Mesothelial cell of epicardium (in vitro differentiated cells): Measurements from ENCODE around the gene ICOS. TPM values are rescaled to one million over a fixed set of nuclear protein-coding genes. Genes with fewer than 3 reads are reported as not detected.

Experiments used
- DNase-seq, 2 experiments: peaks; one replicate each; pipeline ENCODE4 v3.0.0; 2021; ENCODE audit warnings: low spot score in 2 of 2; ENCODE audit not compliant: unreplicated experiment in 2 of 2
- H3K27ac Mint-ChIP-seq: 2 replicates; pipeline ENCODE4 v1.8.0; 2021; ENCODE audit warnings: mixed read lengths
- H3K27me3 Mint-ChIP-seq: 2 replicates; pipeline ENCODE4 v1.8.0; 2021; ENCODE audit warnings: low read depth, mixed read lengths
- H3K36me3 Mint-ChIP-seq: 2 replicates; pipeline ENCODE4 v1.8.0; 2021; ENCODE audit warnings: mixed read lengths
- H3K4me1 Mint-ChIP-seq: 2 replicates; pipeline ENCODE4 v1.8.0; 2021; ENCODE audit warnings: mixed read lengths
- H3K4me3 Mint-ChIP-seq: 2 replicates; pipeline ENCODE4 v1.8.0; 2021; ENCODE audit warnings: mild to moderate bottlenecking, moderate library complexity, mixed read lengths
- H3K9me3 Mint-ChIP-seq: 2 replicates; pipeline ENCODE4 v1.8.0; 2021; ENCODE audit warnings: mixed read lengths
- CTCF ChIP-seq: fragments of 200-600 bp; sonication (generic); IDR thresholded peaks from one replicate; pipeline ENCODE4 v1.5.0; 2021; ENCODE audit warnings: antibody characterized with exemption; ENCODE audit not compliant: unreplicated experiment
- total RNA-seq: library from RNA; stranded (reverse); gene quantifications from 3 replicates; pipeline ENCODE4 v1.2.1, GENCODE V29; 2021

Gene ICOS
- total RNA-seq, 1 donor from 2014 or later: not detected

- H3K4me3 Mint-ChIP-seq: no peak overlapping the region
- peaks cover 22% of the 10 kb centered on the region for H3K4me1 Mint-ChIP-seq
- no peaks in the 10 kb centered on the region for H3K27me3 Mint-ChIP-seq
- no peak for DNase-seq
- H3K36me3 Mint-ChIP-seq: no peaks in the 10 kb centered on the region
- H3K9me3 Mint-ChIP-seq: peaks cover 3% of the 10 kb centered on the region
- H3K27ac Mint-ChIP-seq: peak overlapping the region; percentile 5
- no peak for TF ChIP-seq CTCF
These were observed 2.5 kb upstream of the ICOS start for GRCh38 chr2:203934041-203934492.

GRCh38 chr2:203934711-203935438, 1.7 kb upstream of the ICOS start:
- H3K4me3 Mint-ChIP-seq: no peak overlapping the region

GRCh38 chr2:203935568-203935967, 995 bp upstream of the ICOS start:
- no peak for TF ChIP-seq CTCF
- no peaks in the 10 kb centered on the region for H3K36me3 Mint-ChIP-seq
- H3K4me1 Mint-ChIP-seq: peaks cover 22% of the 10 kb centered on the region
- H3K9me3 Mint-ChIP-seq: peaks cover 3% of the 10 kb centered on the region
- H3K27me3 Mint-ChIP-seq: no peaks in the 10 kb centered on the region
- no peak overlapping the region for H3K4me3 Mint-ChIP-seq
- H3K27ac Mint-ChIP-seq: no peak overlapping the region
- DNase-seq: no peak

More at GRCh38 chr2:203934711-203935438, 1.7 kb upstream of the ICOS start:
- no peaks in the 10 kb centered on the region for H3K36me3 Mint-ChIP-seq
- H3K27ac Mint-ChIP-seq: no peak overlapping the region
- peaks cover 22% of the 10 kb centered on the region for H3K4me1 Mint-ChIP-seq
- no peak for TF ChIP-seq CTCF
- H3K27me3 Mint-ChIP-seq: no peaks in the 10 kb centered on the region
- H3K9me3 Mint-ChIP-seq: peaks cover 3% of the 10 kb centered on the region
- no peak for DNase-seq

- no peaks in the 10 kb centered on the region for H3K36me3 Mint-ChIP-seq
- H3K9me3 Mint-ChIP-seq: peaks cover 3% of the 10 kb centered on the region
- peaks cover 22% of the 10 kb centered on the region for H3K4me1 Mint-ChIP-seq
- H3K27me3 Mint-ChIP-seq: no peaks in the 10 kb centered on the region
- no peak for TF ChIP-seq CTCF
- no peak overlapping the region for H3K4me3 Mint-ChIP-seq
- DNase-seq: no peak
- H3K27ac Mint-ChIP-seq: no peak overlapping the region
These were observed 386 bp downstream of the ICOS start for GRCh38 chr2:203936949-203937348.

- H3K9me3 Mint-ChIP-seq: peaks cover 3% of the 10 kb centered on the region
- DNase-seq: no peak
- H3K36me3 Mint-ChIP-seq: no peaks in the 10 kb centered on the region
- H3K27ac Mint-ChIP-seq: no peak overlapping the region
- no peaks in the 10 kb centered on the region for H3K27me3 Mint-ChIP-seq
- H3K4me3 Mint-ChIP-seq: no peak overlapping the region
- TF ChIP-seq CTCF: no peak
- peaks cover 22% of the 10 kb centered on the region for H3K4me1 Mint-ChIP-seq
These were observed 1.2 kb downstream of the ICOS start for GRCh38 chr2:203937788-203938187.
